HG03558 (cell line): ENCODE measurements around the gene UNC80.

Experiments
- ATAC-seq: cut with Tn5 transposase; IDR thresholded peaks from one replicate; pipeline ENCODE4 v1.9.1; 2021; ENCODE audit warnings: moderate number of reproducible peaks; ENCODE audit not compliant: unreplicated experiment; ENCODE audit errors: extremely low read depth

The UNC80 gene

DNA sequence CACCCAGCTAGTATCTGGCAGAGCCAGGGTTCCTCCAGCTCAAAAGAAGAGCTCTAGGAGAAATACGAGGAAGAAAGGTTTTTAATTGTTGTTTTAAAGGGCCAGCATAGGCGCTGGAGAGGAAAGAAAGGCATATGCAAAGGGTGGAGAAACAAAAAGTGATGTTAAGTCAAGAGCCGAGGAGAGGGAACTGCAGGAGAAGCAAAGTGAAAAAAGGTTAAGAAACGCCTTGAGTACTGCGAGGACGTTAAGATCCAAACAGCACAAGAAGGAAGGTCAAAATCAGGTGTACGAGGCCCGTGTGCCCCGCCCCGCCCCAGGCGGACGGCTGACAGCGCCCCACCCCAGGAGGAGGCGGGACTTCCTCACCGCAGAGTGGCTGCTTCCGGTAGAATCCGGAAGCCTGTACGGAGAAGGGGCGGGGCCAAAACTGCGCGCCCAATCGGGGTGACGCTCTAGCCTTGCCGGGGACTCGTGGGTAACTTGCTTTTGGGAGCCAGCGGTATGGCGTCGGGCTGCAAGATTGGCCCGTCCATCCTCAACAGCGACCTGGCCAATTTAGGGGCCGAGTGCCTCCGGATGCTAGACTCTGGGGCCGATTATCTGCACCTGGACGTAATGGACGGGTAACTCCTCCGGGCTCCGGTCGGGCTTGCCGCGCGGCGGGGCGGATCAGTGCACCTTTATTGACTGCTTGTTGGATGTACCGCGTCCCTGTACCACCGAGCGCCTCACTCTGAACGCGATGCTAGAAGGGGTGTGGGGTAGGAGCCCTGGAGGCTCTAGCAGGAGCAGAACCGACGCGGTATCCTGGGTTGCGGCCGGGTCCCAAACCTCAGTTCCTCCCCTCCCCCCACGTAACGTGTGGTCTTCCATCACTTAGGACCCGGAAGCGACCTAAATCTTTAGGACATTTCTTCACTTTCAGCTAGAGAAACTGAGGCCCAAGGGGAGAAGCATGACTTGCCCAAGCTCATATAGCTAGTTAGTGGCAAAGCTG is 230.8 kb downstream of the UNC80 start, which contains the start of gene RPE:
Gene RPE, plus strand, starts transcription at position 481 of the 1,000 bp plus-strand sequence. Its CDS starts 24 bp downstream, at position 505.
- ATAC-seq: peak; percentile 99

DNA sequence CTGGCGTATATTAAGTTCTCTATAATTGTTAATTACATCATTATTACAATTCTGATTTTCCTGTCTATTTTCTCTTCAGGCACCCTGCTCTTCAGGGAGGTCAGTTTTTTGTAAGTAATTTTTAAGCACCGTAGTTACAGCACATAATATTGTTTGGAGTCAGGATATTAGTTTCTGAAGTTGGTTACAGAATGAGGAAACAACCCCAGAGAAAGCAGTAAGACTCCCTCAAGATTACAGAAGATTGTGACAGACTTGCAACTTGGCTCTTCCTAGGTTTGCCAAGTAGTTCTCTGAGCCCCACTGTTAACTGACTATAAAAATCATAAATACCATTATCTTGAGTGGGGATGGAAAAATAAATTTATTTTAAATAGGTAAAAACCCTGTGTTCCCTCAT is 231.7 kb downstream of the UNC80 start:
- ATAC-seq: no peak

DNA sequence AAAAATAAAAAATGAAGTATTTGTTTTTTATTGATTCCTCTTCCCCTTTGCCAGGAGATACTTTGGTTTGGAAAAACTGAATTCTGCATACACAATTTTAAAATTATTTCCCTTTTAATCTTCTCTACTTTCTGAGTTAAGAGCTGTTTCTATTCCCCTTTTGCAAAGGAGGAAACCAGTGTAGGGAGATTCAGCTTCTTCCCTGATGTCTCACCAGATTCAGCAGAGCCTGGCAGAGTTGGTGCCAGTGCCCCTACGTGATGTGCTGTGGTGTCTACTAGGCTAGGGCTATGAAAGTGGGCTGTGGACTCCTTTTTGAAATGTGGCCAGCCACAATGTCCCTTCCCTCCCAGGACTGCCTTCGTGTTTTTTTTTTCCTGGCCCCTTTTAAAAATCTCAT is 233.2 kb downstream of the UNC80 start:
- ATAC-seq: no peak

DNA sequence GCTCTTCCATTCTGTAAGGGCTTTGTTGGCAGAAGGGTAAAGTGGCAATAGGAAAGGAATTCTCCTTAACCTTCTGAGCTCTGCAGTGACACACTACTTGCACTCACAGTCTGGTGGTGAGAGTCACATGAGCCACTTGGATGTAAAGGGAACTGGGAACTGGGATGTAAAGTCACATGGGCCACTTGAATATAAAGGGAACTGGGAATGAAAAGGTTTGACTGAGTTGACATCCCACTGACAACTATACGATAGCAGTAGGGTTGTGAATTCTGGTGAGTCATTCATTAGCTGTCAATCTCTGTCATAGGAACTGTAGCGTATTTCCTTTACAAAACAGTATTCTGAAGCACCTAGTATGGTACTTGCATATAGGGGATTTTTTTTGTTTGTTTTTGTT is 236.3 kb downstream of the UNC80 start:
- no peak for ATAC-seq

DNA sequence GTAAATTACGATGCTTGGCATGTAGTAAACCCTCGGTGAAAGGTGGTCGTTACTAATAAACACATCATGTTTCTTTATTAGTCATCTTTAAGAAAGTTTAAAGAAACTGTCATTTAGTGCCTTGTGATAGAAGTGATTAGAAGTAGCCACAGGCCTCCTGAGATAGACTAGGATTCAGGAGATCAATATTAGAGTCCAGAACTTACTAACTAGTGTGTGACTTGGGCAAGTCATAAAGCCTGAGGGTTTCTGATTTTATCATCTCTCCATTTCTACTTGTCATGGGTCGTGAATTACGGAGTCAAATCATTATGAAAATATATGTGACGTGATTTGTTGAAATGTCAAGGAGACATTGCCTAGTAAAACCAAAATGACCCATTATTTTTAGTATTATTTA is 237.5 kb downstream of the UNC80 start:
- no peak for ATAC-seq

DNA sequence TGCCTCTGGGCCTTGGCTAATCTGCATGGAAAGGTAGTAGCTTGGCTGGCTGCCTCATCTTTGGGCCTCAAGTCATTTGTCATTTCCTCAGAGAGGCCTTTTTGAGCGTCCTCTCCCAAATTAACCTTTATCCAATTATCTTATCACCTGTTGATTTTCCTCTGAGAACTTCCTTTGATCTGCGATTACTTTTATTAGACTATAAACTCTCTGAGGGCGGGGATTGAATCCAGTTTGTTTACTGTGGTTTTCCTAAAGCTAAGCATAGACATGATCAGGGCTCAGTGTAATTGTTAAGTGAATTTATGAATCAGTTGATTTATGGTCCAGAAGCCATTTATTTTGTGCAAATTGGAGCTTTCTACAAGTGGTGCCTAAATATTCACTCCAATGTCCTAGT is 238.3 kb downstream of the UNC80 start:
- no peak for ATAC-seq

DNA sequence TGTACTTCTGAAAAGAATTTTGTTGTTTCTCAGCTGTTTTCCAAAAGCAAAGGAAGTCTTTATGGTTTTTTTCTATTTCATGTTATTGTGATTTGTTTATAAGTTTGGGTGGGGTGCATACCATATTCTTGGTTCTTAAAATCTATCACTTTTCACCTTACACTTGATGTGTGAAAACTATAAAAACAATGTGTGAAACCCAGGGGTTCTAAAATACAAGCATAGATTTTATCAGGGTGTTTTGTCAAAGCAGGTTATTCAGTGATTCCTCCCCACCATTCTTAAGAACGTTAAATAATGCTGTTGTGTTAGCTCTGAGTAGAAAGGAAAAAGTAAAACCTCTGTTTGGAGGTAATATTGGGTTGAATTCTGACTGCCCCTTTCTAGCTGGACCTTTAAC is 248.5 kb downstream of the UNC80 start:
- no peak for ATAC-seq

DNA sequence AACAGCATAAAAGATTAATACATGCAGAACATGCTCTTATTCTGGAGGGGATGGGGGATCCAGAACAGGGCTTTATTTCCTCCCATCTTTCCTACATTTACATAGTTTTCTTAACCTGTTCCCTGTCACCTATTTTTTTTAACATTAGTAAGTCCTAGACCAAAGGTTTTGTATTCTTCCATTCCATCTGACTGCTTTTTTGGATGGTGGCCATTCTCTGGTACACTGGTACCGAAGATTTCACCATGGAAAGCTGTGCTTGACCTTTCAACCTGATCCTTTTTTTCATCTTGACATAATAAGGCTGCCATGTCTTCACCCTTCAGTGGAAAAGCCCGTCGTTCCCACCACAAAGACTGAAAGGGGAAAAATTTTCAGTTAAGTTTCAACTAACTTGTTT is 251.2 kb downstream of the UNC80 start:
- no peak for ATAC-seq

DNA sequence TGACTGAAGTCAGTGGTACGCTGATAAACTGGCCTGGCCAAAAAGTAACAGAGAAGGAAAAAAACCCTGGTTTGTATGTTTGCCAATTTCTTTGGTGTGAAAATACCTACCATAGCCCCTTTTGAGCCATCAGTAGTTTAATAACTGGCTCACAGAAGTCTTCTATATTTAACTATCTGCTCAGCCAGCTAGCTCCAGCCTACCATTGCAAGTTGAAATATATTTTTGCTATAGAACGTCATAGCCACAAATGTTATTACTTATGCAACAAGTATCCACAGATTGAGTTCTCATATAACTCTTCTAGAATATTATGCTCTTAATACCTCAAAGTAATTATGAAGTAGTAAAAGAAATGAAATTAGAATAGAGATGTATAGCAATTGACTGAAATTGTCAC is 256.0 kb downstream of the UNC80 start:
- no peak for ATAC-seq

DNA sequence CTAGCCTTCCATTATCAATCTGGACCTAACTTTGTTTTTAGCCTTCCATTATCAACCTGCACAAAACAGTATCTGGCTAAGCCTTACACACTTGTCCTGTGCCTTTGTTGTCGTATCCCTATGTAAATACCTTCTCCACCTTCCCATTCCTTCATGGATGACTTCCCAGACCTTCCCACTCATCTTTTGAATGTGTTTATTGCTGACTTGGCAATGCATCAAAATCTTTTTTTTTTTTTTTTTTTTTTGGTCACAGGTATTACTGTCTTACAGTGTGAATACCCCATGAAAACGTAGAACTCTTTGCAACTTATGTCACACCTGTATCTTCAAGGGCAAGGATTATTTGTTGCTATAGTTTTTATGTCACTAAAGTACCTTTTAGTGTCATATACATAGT is 256.5 kb downstream of the UNC80 start:
- ATAC-seq: no peak

DNA sequence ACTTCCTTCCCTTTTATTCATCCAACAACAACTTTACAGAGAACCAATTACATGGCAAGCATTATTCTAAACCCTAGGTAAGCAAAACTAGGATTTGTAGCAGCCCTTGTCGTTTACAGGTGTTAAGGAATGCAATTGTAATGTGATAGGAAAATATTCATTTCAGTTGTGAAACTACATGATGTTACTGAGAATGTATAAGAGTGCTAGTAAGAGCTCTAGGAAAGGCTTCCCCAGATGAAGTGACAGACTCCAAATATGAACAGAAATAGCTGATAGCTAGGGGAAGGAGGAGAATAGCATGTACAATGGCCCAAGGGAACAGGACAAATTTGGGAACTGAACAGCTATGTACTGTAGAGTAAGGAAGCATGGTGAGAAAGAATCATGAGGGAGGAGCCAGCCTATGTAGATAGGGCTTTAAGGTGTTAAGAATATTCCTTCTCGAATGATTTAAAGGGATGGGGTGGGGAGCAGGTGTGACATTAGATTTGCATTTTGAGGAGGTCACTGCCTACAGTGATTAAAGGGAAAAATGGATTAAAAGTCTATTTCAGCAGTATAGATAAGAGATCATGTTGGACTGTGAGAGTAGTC is 262.6 kb downstream of the UNC80 start:
- ATAC-seq: no peak

DNA sequence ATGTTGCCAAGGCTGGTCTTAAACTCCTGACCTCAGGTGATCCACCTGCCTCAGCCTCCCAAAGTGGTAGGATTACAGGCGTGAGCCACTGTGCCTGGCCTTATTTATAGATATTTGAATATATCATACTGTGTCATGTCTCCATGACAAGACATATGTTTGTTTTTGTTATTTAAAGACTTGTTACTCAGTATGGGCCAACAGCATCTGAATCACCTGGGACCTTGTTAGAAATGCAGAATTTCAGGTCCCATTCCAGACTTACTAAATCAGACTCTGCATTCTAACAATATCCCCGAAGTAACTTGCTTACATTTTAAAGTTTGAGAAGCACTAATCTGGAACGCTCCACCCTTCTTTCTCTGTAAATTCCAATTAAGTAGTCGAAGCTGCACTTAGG is 264.0 kb downstream of the UNC80 start:
- ATAC-seq: no peak

DNA sequence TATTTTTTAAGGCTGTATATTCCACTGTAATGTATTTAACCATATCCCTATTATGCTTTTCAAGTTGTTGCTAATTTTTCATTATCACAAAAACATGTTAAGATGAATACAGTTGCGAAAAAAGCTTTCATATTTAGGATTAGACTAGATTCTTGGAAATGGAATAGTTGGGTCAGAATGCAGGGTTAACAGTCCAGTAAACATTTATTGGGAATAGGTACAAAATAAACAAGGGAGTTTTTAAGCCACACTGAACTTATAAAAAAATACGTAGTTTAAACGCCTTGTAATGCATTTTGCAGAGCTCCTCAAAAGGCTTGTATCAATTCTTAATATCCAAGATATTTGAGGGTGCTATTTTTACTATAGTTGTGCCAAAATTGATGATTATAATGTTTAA is 266.4 kb downstream of the UNC80 start:
- ATAC-seq: no peak

DNA sequence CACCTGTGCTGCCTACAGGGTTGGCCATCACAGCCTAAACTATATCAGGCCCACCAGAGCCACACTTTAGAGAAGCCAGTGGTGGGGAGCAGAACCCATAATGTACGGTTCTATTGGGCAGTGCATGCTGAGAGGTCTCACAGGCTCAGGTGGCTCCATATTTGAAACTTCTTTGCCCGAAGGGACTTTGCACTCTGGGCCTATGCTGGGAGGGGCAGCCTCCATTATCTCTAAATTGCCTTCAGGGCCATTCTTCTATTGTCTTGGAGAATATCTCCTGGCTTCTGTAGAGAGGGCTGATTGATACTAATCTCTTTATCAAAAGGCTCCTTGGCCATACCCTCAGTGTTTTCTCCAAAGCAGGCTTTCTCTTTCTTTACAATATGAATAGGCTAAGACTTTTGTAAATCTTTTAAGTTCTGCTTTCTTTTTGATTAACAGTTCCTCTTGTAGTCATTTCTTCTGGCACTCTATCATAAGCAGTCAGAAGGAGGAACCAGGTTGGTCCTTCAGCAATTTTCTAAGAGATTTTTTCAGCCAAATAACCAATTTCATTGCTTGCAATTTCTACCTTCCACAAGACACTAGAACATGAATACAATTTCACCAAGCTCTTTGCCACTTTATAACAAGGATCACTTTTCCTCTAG is 275.3 kb downstream of the UNC80 start:
- ATAC-seq: no peak
